Right lobe of liver (tissue), 6 donors: ENCODE measurements around the gene TTR. TPM values are rescaled to one million over a fixed set of nuclear protein-coding genes. Genes with fewer than 3 reads are reported as not detected.

ENCODE experiments used
- ATAC-seq, 4 donors: fragments of 200-7000 bp; cut with Tn5 transposase; one replicate each; pipeline ENCODE4 v1.9.1; 2020; ENCODE audit warnings: mild to moderate bottlenecking in 4 of 4, moderate library complexity in 4 of 4
- DNase-seq, 3 donors: peaks; one replicate each; pipeline ENCODE4 v3.0.0-alpha.2; 2020
- H3K27ac ChIP-seq, 3 donors: fragments of 200-600 bp; one replicate each; pipeline ENCODE4 v1.8.0; 2022
- H3K27me3 ChIP-seq, 2 donors: fragments of 200-600 bp; one replicate each; pipeline ENCODE4 v1.8.0; 2022
- H3K36me3 ChIP-seq, 4 donors: fragments of 200-600 bp; sonication (generic) in 1 of 4; one replicate each; pipeline versions ENCODE4 v1.5.1 to v1.8.0; 2017 to 2022; ENCODE audit warnings: control low read depth in 1 of 4
- H3K4me1 ChIP-seq, 4 donors: fragments of 200-600 bp; sonication (generic) in 1 of 4; one replicate each; pipeline versions ENCODE4 v1.5.1 to v1.8.0; 2017 to 2022; ENCODE audit warnings: control low read depth in 1 of 4
- H3K4me3 ChIP-seq, 3 donors: fragments of 200-600 bp; one replicate each; pipeline ENCODE4 v1.8.0; 2022
- H3K9me3 ChIP-seq, 4 donors: fragments of 200-600 bp; sonication (generic) in 1 of 4; one replicate each; pipeline versions ENCODE4 v1.5.1 to v1.8.0; 2017 to 2022; ENCODE audit warnings: control low read depth in 1 of 4
- CTCF ChIP-seq, 4 donors: fragments of 200-600 bp in 3 of 4; fragments of 450-650 bp in 1 of 4; IDR thresholded peaks; one replicate each; pipeline versions ENCODE4 v1.5.1 to v1.8.0; 2016 to 2022; ENCODE audit warnings: antibody characterized with exemption in 4 of 4, mild to moderate bottlenecking in 2 of 4
- POLR2A ChIP-seq: fragments of 450-650 bp; IDR thresholded peaks from one replicate; pipeline ENCODE4 v1.6.1; 2017; ENCODE audit warnings: antibody characterized with exemption, mild to moderate bottlenecking
- WGBS: methylation state at CpG from one replicate; pipeline ENCODE4 v1.1.6; 2018; ENCODE audit warnings: low coverage, low lambda C conversion rate; ENCODE audit not compliant: insufficient coverage; ENCODE audit errors: missing lambda C conversion rate; 5-methylcytosine and 5-hydroxymethylcytosine counted together
- intact Hi-C, 2 donors: fragments of 100-400 bp; cut with DNase I; formaldehyde crosslinking; loops; one replicate each; pipeline versions ENCODE4 v1.11.2 to v1.14.1; 2022
- total RNA-seq, 6 experiments: library from RNA; depleted of rRNA in 2 of 6; stranded (reverse); fragments of >200 nt in 2 of 6; fragmentation: NEBNext Ultra II Directional in 3 of 6; extraction: Animal tissue kit (Norgen Biotek cat#: 25700) in 3 of 6; gene quantifications; one replicate each; pipeline versions ENCODE4 v1.1.0 to v1.2.4, GENCODE V29; 2016 to 2023
- donor health status: DM: no; HTN: yes; CAD: no.
- donor health status: DM: no; HTN: no; CAD: no.
- donor health status: DM: no; HTN: no; CAD: no.
- donor health status: DM: no; HTN: yes; CAD: no.
- donor health status: DM: no; HTN: yes; CAD: no.

TTR gene
- total RNA-seq, 6 experiments from 2014 or later = 1,281 to 4,774 (median 2,625) TPM

GRCh38 chr18:31590570-31590969 is 1.1 kb upstream of the TTR start:
- intact Hi-C loops = no loop called here
- DNase-seq (no peak), ATAC-seq (no peak)
- Histone ChIP-seq H3K9me3 (no peaks in the 10 kb centered on the region), H3K4me3 (no peak overlapping the region), H3K27ac (peak overlapping the region in 2 of 3 donors; percentile 70 to 76), H3K27me3 (no peaks in the 10 kb centered on the region), H3K36me3 (peaks cover 0 to 32% (median 6%) of the 10 kb centered on the region in 4 donors), H3K4me1 (peaks cover 0 to 41% (median 8%) of the 10 kb centered on the region in 4 donors)
- no peak for TF ChIP-seq POLR2A
- TF ChIP-seq CTCF (IDR thresholded peaks at IDR 0.05) = no peak
- WGBS = 78% methylated on average over 8 of the region's 8 CpGs

- Histone ChIP-seq H3K4me3 (peak overlapping the region in 1 of 3 donors; percentile 67), H3K36me3 (peaks cover 0 to 38% (median 8%) of the 10 kb centered on the region in 4 donors), H3K9me3 (no peaks in the 10 kb centered on the region), H3K27ac (peak overlapping the region; percentile 30 to 76 (median 70)), H3K27me3 (no peaks in the 10 kb centered on the region), H3K4me1 (peaks cover 0 to 41% (median 8%) of the 10 kb centered on the region in 4 donors)
- 18% methylated on average over 2 of the region's 2 CpGs for WGBS
- peak; percentile 24 to 60 (median 43) for ATAC-seq
- intact Hi-C loops = no loop called here
- no peak for TF ChIP-seq POLR2A
- TF ChIP-seq CTCF (IDR thresholded peaks at IDR 0.05) = no peak
- DNase-seq = no peak
These were observed 564 bp upstream of the TTR start for GRCh38 chr18:31591113-31591512.

- TF ChIP-seq POLR2A (no peak), CTCF (IDR thresholded peaks at IDR 0.05) (no peak)
- intact Hi-C loops = no loop called here
- Histone ChIP-seq H3K36me3 (peaks cover 0 to 53% (median 10%) of the 10 kb centered on the region in 4 donors), H3K27me3 (no peaks in the 10 kb centered on the region), H3K27ac (peak overlapping the region; percentile 34 to 69 (median 61)), H3K4me3 (peak overlapping the region; percentile 21 to 67 (median 56)), H3K9me3 (no peaks in the 10 kb centered on the region), H3K4me1 (peaks cover 0 to 37% (median 8%) of the 10 kb centered on the region in 4 donors)
- DNase-seq (peak in 1 of 3 donors; percentile 52), ATAC-seq (peak; percentile 17 to 44 (median 28))
- 34% methylated on average over 10 of the region's 10 CpGs for WGBS
These were observed 955 bp downstream of the TTR start for GRCh38 chr18:31592506-31593157.

- Histone ChIP-seq H3K36me3 (peaks cover 0 to 77% (median 20%) of the 10 kb centered on the region in 4 donors), H3K9me3 (no peaks in the 10 kb centered on the region), H3K27ac (no peak overlapping the region), H3K27me3 (no peaks in the 10 kb centered on the region), H3K4me1 (peaks cover 0 to 24% (median 6%) of the 10 kb centered on the region in 4 donors), H3K4me3 (peak overlapping the region in 2 of 3 donors; percentile 56 to 67)
- 54% methylated on average over 5 of the region's 5 CpGs for WGBS
- TF ChIP-seq CTCF (IDR thresholded peaks at IDR 0.05) = no peak
- intact Hi-C loops = no loop called here
- DNase-seq (no peak), ATAC-seq (peak in 1 of 4 donors; percentile 8)
These were observed 3.6 kb downstream of the TTR start for GRCh38 chr18:31595121-31595771.
